ENCODE data around the gene CYB5R3. TPM values are rescaled to one million over a fixed set of nuclear protein-coding genes. Genes with fewer than 3 reads are reported as not detected.

Gene CYB5R3
- total and polyA plus RNA-seq, 2 experiments from 2014 or later = 378 to 907 TPM

DNA sequence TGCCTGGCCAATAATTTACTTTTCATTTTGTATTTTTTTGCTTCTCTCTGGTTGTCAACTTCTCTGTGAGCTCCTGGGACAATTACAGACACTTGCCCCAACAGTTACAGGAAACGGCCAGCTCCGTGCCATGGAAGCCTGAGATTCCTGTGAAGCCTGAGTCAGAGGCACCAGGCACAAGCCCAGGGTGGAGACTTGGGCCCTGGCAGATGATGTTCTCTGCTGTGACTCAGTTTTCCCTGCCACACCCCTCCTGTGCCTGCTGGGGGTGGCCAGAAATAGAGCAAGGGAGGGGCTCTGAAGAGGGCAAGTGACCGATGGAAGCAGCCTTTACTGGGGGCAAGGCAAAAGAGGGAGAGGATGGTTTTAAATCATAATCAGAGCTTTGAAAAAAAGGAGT lies 13.7 kb downstream of the CYB5R3 start:
- H3K4me3 ChIP-seq = peak overlapping the region; percentile 45
- peaks cover 23% of the 10 kb centered on the region for H3K4me1 ChIP-seq (ENCODE audit: insufficient read depth)
- no peak overlapping the region for H2AFZ ChIP-seq
- H3K79me2 ChIP-seq (ENCODE audit: insufficient read depth) = peaks cover 90% of the 10 kb centered on the region
- in situ Hi-C loops (cut with MboI) = no loop called here
- TF ChIP-seq EZH2phosphoT487 (IDR thresholded peaks at IDR 0.05; ENCODE audit: insufficient read depth, low read depth) = no peak
- TF ChIP-seq EZH2 (IDR thresholded peaks at IDR 0.05; ENCODE audit: insufficient read depth, poor library complexity, severe bottlenecking) = no peak
- peaks cover 17% of the 10 kb centered on the region for H3K36me3 ChIP-seq (ENCODE audit: low read depth)
- no peaks in the 10 kb centered on the region for H3K9me3 ChIP-seq (ENCODE audit: low read depth)
- no peaks in the 10 kb centered on the region for H3K27me3 ChIP-seq (replicated peaks; ENCODE audit: insufficient read depth)
- H3K9ac ChIP-seq = peak overlapping the region; percentile 75
- H3K9me2 ChIP-seq (ENCODE audit: insufficient read depth) = no peaks in the 10 kb centered on the region
- WGBS, 2 experiments (ENCODE audit: low coverage in 1 of 2, low lambda C conversion rate in 2 of 2, missing lambda C conversion rate in 2 of 2) = 0 to 8% methylated on average over 3 of the region's 3 CpGs
- DNase-seq = peak; percentile 98
- no peaks in the 10 kb centered on the region for H4K20me1 ChIP-seq (ENCODE audit: insufficient read depth)
- H3F3A ChIP-seq (ENCODE audit: insufficient read depth) = peaks cover 21% of the 10 kb centered on the region
- H3K4me2 ChIP-seq (ENCODE audit: unreplicated experiment) = peak overlapping the region; percentile 70
- peak overlapping the region; percentile 97 for H3K27ac ChIP-seq

DNA sequence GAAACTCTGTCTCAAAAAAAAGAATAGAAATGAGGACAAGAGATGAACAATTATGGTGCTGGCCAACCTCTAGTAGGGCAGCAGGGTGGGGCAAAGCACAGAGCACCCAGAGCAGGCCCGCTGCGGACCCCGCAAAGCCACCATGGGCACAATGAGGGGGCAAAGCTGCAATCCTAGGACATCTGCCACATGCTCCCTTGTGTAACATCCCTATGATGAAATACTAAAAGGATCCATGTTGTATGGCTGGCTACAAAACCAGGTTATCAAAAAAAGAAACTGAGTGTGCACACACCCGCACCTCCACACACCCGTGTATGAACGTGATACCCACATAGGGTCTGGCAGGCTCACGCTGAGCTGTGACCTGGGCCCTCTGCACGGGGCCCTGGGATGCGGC lies 16.2 kb downstream of the CYB5R3 start:
- WGBS, 2 experiments (ENCODE audit: low coverage in 1 of 2, low lambda C conversion rate in 2 of 2, missing lambda C conversion rate in 2 of 2) = 91 to 93% methylated on average over 9 of the region's 9 CpGs
- Histone ChIP-seq H3K27me3 (replicated peaks; ENCODE audit: insufficient read depth) (no peaks in the 10 kb centered on the region), H3K9me3 (ENCODE audit: low read depth) (no peaks in the 10 kb centered on the region), H3K4me2 (ENCODE audit: unreplicated experiment) (no peak overlapping the region), H3K9ac (no peak overlapping the region), H3K4me3 (no peak overlapping the region), H3F3A (ENCODE audit: insufficient read depth) (peaks cover 21% of the 10 kb centered on the region), H2AFZ (no peak overlapping the region), H3K9me2 (ENCODE audit: insufficient read depth) (no peaks in the 10 kb centered on the region), H3K4me1 (ENCODE audit: insufficient read depth) (peaks cover 16% of the 10 kb centered on the region), H4K20me1 (ENCODE audit: insufficient read depth) (no peaks in the 10 kb centered on the region), H3K27ac (0 out of 2 replicates have a peak overlapping the region, but pooled peaks have one; percentile 15), H3K36me3 (ENCODE audit: low read depth) (peaks cover 23% of the 10 kb centered on the region), H3K79me2 (ENCODE audit: insufficient read depth) (peaks cover 70% of the 10 kb centered on the region)
- DNase-seq = no peak
- TF ChIP-seq EZH2phosphoT487 (IDR thresholded peaks at IDR 0.05; ENCODE audit: insufficient read depth, low read depth) = no peak
- TF ChIP-seq EZH2 (IDR thresholded peaks at IDR 0.05; ENCODE audit: insufficient read depth, poor library complexity, severe bottlenecking) = no peak
- in situ Hi-C loops (cut with MboI) = no loop called here

DNA sequence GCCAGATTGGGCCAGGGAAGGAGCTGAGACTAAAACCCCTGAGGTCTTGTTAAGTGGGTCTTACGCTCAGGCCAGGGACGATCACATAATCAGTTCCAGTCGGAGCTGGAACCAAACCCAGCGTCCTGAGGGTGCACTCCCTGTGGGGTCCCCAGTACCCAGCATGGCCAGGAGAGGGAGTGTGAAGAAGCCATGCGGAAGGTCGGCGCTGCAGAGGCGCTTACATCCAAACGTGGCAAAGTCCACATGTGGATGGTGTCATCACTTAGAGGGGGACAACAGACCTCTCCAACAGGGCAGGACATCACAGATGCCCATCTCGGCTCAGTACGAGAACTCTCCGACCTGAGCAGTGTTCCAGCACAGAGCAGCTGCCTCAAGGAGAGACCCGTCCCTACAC lies 17.1 kb downstream of the CYB5R3 start:
- H3K9ac ChIP-seq = peak overlapping the region; percentile 14
- H3K9me3 ChIP-seq (ENCODE audit: low read depth) = no peaks in the 10 kb centered on the region
- H3K27ac ChIP-seq = peak overlapping the region; percentile 30
- peak; percentile 65 for DNase-seq
- TF ChIP-seq EZH2phosphoT487 (IDR thresholded peaks at IDR 0.05; ENCODE audit: insufficient read depth, low read depth) (no peak), EZH2 (IDR thresholded peaks at IDR 0.05; ENCODE audit: insufficient read depth, poor library complexity, severe bottlenecking) (no peak)
- H4K20me1 ChIP-seq (ENCODE audit: insufficient read depth) = no peaks in the 10 kb centered on the region
- H2AFZ ChIP-seq = no peak overlapping the region
- peaks cover 19% of the 10 kb centered on the region for H3F3A ChIP-seq (ENCODE audit: insufficient read depth)
- H3K27me3 ChIP-seq (replicated peaks; ENCODE audit: insufficient read depth) = no peaks in the 10 kb centered on the region
- H3K79me2 ChIP-seq (ENCODE audit: insufficient read depth) = peaks cover 61% of the 10 kb centered on the region
- H3K4me2 ChIP-seq (ENCODE audit: unreplicated experiment) = no peak overlapping the region
- in situ Hi-C loops (cut with MboI) = no loop called here
- no peak overlapping the region for H3K4me3 ChIP-seq
- no peaks in the 10 kb centered on the region for H3K9me2 ChIP-seq (ENCODE audit: insufficient read depth)
- H3K36me3 ChIP-seq (ENCODE audit: low read depth) = peaks cover 23% of the 10 kb centered on the region
- 49 to 58% methylated on average over 13 of the region's 13 CpGs for WGBS, 2 experiments (ENCODE audit: low coverage in 1 of 2, low lambda C conversion rate in 2 of 2, missing lambda C conversion rate in 2 of 2)
- peaks cover 16% of the 10 kb centered on the region for H3K4me1 ChIP-seq (ENCODE audit: insufficient read depth)

DNA sequence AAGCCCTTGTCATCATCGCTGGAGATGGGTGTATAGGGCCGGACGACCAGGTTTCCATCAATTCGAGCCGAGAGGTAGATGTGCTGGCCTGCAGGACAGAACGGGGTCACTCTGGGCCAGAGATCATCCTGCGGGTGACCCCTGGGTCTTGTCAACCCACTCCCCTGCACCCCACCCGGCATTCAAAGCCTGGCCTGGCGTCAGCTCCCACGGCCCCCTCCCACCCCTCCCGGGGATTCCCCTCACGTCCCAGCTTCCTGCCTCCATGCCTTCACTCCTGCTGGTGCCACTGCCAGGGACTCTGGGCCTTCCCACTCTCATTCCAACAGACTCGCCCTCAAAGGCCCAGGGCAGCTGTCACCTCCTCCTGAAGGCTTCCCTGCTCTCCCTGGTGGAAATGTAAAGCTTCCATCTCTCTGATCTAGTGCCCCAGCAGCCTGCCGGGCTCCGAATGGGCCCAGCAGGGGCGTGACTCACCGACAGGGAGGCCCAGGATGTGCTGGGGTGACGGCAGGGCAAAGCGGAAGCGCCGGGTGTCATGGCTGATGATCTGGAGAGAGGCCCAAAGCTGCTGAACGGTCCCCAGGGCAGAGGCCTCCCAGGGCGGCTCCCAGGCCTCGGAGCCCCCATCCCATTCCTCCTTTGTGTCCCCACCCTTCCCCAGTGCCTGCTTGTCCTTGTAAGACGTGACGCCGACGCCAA lies 18.1 kb downstream of the CYB5R3 start:
- TF ChIP-seq EZH2 (IDR thresholded peaks at IDR 0.05; ENCODE audit: insufficient read depth, poor library complexity, severe bottlenecking) (no peak), EZH2phosphoT487 (IDR thresholded peaks at IDR 0.05; ENCODE audit: insufficient read depth, low read depth) (no peak)
- H3K9me3 ChIP-seq (ENCODE audit: low read depth) = no peaks in the 10 kb centered on the region
- no peaks in the 10 kb centered on the region for H3K27me3 ChIP-seq (replicated peaks; ENCODE audit: insufficient read depth)
- no peak overlapping the region for H2AFZ ChIP-seq
- in situ Hi-C loops (cut with MboI) = no loop called here
- no peak overlapping the region for H3K9ac ChIP-seq
- H3K4me1 ChIP-seq (ENCODE audit: insufficient read depth) = peaks cover 10% of the 10 kb centered on the region
- DNase-seq = no peak
- 84 to 90% methylated on average over 21 to 28 of the region's 28 CpGs for WGBS, 2 experiments (ENCODE audit: low coverage in 1 of 2, low lambda C conversion rate in 2 of 2, missing lambda C conversion rate in 2 of 2)
- H3K36me3 ChIP-seq (ENCODE audit: low read depth) = peaks cover 23% of the 10 kb centered on the region
- H3F3A ChIP-seq (ENCODE audit: insufficient read depth) = peaks cover 10% of the 10 kb centered on the region; the same call in 1 of the 2 replicates
- no peak overlapping the region for H3K27ac ChIP-seq
- H3K4me2 ChIP-seq (ENCODE audit: unreplicated experiment) = no peak overlapping the region
- no peaks in the 10 kb centered on the region for H3K9me2 ChIP-seq (ENCODE audit: insufficient read depth)
- H3K79me2 ChIP-seq (ENCODE audit: insufficient read depth) = peaks cover 51% of the 10 kb centered on the region
- H3K4me3 ChIP-seq = no peak overlapping the region
- H4K20me1 ChIP-seq (ENCODE audit: insufficient read depth) = no peaks in the 10 kb centered on the region
